Loucy (cell line): Measurements from ENCODE around the gene DNAH17.

Experiments used
- H2AFZ ChIP-seq: fragments of 200-600 bp; sonication (generic); 2 replicates; pipeline ENCODE4 v1.6.0; 2016; ENCODE audit warnings: antibody characterized with exemption, mild to moderate bottlenecking, low read length, moderate library complexity
- H3F3A ChIP-seq: fragments of 200-600 bp; 2 replicates; pipeline ENCODE4 v1.6.0; 2016; ENCODE audit warnings: antibody characterized with exemption, low read depth, mild to moderate bottlenecking
- H3K27me3 ChIP-seq: fragments of 200-600 bp; sonication (generic); 2 replicates; pipeline ENCODE4 v1.6.1; 2014; ENCODE audit warnings: low read length, mild to moderate bottlenecking; ENCODE audit not compliant: insufficient read depth, poor library complexity, severe bottlenecking
- H3K36me3 ChIP-seq: fragments of 200-600 bp; sonication (generic); 2 replicates; pipeline ENCODE4 v1.6.1; 2016; ENCODE audit warnings: low read length; ENCODE audit not compliant: insufficient read depth
- H3K4me1 ChIP-seq: fragments of 200-600 bp; sonication (generic); 2 replicates; pipeline ENCODE4 v1.5.1; 2014; ENCODE audit warnings: low read length, mild to moderate bottlenecking; ENCODE audit not compliant: insufficient read depth, poor library complexity, severe bottlenecking
- H3K4me2 ChIP-seq: fragments of 200-600 bp; sonication (generic); 2 replicates; pipeline ENCODE4 v1.6.0; 2014; ENCODE audit warnings: antibody characterized with exemption, low read length, low read depth, mild to moderate bottlenecking; ENCODE audit not compliant: poor library complexity, severe bottlenecking
- H3K4me3 ChIP-seq: fragments of 200-600 bp; sonication (generic); 2 replicates; pipeline ENCODE4 v1.5.1; 2014; ENCODE audit warnings: low read length, mild to moderate bottlenecking, mixed read lengths; ENCODE audit not compliant: poor library complexity, severe bottlenecking
- H3K79me2 ChIP-seq: fragments of 200-600 bp; sonication (generic); 2 replicates; pipeline ENCODE4 v1.6.1; 2014; ENCODE audit warnings: low read length; ENCODE audit not compliant: insufficient read depth
- H3K9ac ChIP-seq: fragments of 200-600 bp; sonication (generic); 2 replicates; pipeline ENCODE4 v1.6.0; 2014; ENCODE audit warnings: mild to moderate bottlenecking, low read depth, low read length, moderate library complexity; ENCODE audit not compliant: poor library complexity, severe bottlenecking
- H3K9me2 ChIP-seq: fragments of 200-600 bp; sonication (generic); replicated peaks from 2 replicates; pipeline ENCODE4 v1.6.1; 2016; ENCODE audit warnings: low read depth, low read length, mixed read lengths
- H3K9me3 ChIP-seq: fragments of 200-600 bp; sonication (generic); 2 replicates; pipeline ENCODE4 v1.6.1; 2014; ENCODE audit warnings: mild to moderate bottlenecking, antibody characterized with exemption, low read length, low read depth; ENCODE audit not compliant: insufficient read depth
- H4K20me1 ChIP-seq: fragments of 200-600 bp; sonication (generic); 2 replicates; pipeline ENCODE4 v1.6.0; 2014; ENCODE audit warnings: antibody characterized with exemption, low read length, mild to moderate bottlenecking; ENCODE audit not compliant: insufficient read depth, poor library complexity, severe bottlenecking
- EZH2phosphoT487 ChIP-seq: fragments of 200-600 bp; IDR thresholded peaks from 2 replicates; pipeline ENCODE4 v1.6.1; 2018; ENCODE audit warnings: antibody characterized with exemption, mild to moderate bottlenecking, moderate library complexity, borderline replicate concordance
- TF ChIP-seq, protein P1 (sequence below): fragments of 200-600 bp; sonication (generic); conservative IDR thresholded peaks from 2 replicates; pipeline ENCODE4 v1.5.1; 2014; ENCODE audit warnings: mild to moderate bottlenecking, antibody characterized with exemption, low read length

Gene DNAH17

DNA sequence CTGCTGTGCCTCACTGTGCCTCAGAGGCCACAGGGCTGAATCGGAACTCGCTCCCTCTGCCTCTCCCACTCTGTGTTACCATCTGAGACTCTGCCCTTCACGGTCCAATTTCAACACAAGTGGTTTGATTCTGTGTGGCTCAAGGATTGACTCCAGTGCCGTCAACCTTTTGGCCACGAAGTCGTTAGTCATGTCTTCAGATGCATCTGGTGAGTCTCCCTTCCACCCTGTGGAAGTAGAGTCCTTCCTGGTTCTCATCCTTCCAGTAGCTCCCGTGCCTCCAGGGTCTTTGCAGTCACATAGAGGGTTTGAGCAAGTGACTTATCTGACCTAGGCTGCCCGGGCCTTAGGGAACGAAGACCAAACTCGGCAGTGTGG, 147.6 kb downstream of the DNAH17 start:
- Histone ChIP-seq H3K9ac (no peak overlapping the region), H2AFZ (no peak overlapping the region), H3K9me2 (no peaks in the 10 kb centered on the region), H3K4me2 (no peak overlapping the region), H3K36me3 (peaks cover 40% of the 10 kb centered on the region; the same call in 1 of the 2 replicates), H3K4me1 (no peaks in the 10 kb centered on the region), H3K27me3 (no peaks in the 10 kb centered on the region), H4K20me1 (no peaks in the 10 kb centered on the region), H3K9me3 (no peaks in the 10 kb centered on the region), H3K4me3 (no peak overlapping the region), H3F3A (no peaks in the 10 kb centered on the region), H3K79me2 (no peaks in the 10 kb centered on the region)
- TF ChIP-seq, protein P1, sequence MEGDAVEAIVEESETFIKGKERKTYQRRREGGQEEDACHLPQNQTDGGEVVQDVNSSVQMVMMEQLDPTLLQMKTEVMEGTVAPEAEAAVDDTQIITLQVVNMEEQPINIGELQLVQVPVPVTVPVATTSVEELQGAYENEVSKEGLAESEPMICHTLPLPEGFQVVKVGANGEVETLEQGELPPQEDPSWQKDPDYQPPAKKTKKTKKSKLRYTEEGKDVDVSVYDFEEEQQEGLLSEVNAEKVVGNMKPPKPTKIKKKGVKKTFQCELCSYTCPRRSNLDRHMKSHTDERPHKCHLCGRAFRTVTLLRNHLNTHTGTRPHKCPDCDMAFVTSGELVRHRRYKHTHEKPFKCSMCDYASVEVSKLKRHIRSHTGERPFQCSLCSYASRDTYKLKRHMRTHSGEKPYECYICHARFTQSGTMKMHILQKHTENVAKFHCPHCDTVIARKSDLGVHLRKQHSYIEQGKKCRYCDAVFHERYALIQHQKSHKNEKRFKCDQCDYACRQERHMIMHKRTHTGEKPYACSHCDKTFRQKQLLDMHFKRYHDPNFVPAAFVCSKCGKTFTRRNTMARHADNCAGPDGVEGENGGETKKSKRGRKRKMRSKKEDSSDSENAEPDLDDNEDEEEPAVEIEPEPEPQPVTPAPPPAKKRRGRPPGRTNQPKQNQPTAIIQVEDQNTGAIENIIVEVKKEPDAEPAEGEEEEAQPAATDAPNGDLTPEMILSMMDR = no peak
- TF ChIP-seq EZH2phosphoT487 = no peak

DNA sequence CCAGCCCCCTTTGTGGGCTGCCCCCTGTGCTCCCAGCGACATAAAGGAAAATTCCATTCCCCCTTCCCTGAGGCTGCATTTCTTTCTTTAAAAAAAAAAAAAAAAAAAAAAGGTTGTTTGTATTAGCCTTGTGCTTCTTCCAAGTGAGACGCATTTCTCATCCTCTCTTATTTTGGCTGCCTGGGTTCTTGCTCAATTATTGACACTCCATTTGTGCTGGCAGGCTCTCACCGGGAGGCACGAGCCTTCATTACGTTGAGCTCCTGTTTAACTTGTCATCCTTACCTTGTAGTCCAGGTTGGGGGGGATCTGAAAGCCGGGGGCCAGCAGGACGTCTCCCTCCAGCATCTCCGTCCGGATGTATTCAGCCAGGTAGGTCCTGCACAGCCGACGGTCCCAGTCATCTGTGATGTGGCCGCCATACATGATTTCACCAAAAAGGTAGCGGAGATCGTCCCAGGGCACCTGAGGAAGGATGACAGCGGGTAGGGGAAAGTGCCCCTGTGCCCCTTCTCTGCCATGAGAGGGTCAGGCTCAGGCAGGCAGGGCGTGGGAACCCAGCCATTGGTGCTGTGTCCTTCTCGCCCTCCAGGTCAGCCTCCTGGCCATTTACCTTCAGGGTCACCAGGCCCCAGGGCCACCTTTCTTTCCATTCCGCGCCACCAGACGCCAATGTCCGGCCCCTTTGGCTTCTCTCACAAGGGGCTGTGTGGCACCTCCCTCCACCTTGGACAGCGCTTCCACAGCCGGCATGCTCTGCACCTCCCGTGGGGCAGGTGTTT, 148.2 kb downstream of the DNAH17 start:
- H3K4me1 ChIP-seq = no peaks in the 10 kb centered on the region
- no peaks in the 10 kb centered on the region for H3F3A ChIP-seq
- no peaks in the 10 kb centered on the region for H3K27me3 ChIP-seq
- no peak overlapping the region for H3K9ac ChIP-seq
- no peak overlapping the region for H3K4me2 ChIP-seq
- no peak overlapping the region for H3K4me3 ChIP-seq
- no peaks in the 10 kb centered on the region for H4K20me1 ChIP-seq
- TF ChIP-seq EZH2phosphoT487 = no peak
- TF ChIP-seq, protein P1 = no peak
- no peaks in the 10 kb centered on the region for H3K9me3 ChIP-seq
- H3K9me2 ChIP-seq = no peaks in the 10 kb centered on the region
- H2AFZ ChIP-seq = no peak overlapping the region
- H3K79me2 ChIP-seq = no peaks in the 10 kb centered on the region
- peaks cover 46% of the 10 kb centered on the region; the same call in 1 of the 2 replicates for H3K36me3 ChIP-seq

DNA sequence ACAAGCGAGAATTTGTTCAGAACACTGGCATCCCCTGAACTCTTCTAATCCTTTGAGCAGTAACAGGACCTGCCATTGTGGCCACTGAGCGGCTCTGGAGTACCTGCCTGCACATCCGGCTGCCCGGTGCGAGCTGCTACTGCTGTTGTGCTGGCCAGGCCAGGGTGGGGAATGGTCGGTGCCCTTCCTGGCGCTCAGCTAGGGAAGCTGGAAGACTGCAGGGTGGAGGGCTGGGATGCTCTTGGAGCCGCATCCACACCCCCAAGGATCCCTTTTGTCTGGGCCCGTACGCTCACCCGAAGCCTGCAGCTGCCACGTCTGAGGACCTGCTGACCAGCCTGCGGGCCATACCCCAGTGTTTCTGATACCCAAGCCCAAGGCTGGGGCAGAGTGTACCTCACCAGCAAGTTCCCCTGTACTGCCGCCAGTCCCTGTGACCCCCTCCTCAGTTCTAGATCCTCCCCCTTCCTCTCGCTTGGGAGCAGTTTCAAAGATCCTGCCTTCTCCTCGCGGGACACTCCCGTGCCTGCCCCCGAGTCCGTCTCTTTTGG, 149.1 kb downstream of the DNAH17 start:
- Histone ChIP-seq H4K20me1 (no peaks in the 10 kb centered on the region), H3K9me2 (no peaks in the 10 kb centered on the region), H3F3A (no peaks in the 10 kb centered on the region), H3K36me3 (peaks cover 55% of the 10 kb centered on the region; the same call in 1 of the 2 replicates), H3K4me3 (no peak overlapping the region), H3K4me2 (no peak overlapping the region), H3K27me3 (no peaks in the 10 kb centered on the region), H3K79me2 (no peaks in the 10 kb centered on the region), H2AFZ (no peak overlapping the region), H3K9me3 (no peaks in the 10 kb centered on the region), H3K9ac (no peak overlapping the region), H3K4me1 (no peaks in the 10 kb centered on the region)
- TF ChIP-seq, protein P1 = no peak
- TF ChIP-seq EZH2phosphoT487 = no peak
